Astrocyte (in vitro differentiated cells and primary cell): Measurements from ENCODE around the gene NRSN2. TPM values are rescaled to one million over a fixed set of nuclear protein-coding genes. Genes with fewer than 3 reads are reported as not detected.
A peak's percentile ranks its signal among the peaks of the same experiment; 100 is the strongest.
"Not testable (repeated sequence)": the region's sequence is repeated elsewhere in the genome, so short reads cannot be mapped to it uniquely, and the experiment has no call there.

ENCODE experiments used
- DNase-seq: peaks from one replicate; pipeline ENCODE4 v3.0.0-alpha.2; 2010; ENCODE audit warnings: low read depth
- FAIRE-seq: peaks from 2 replicates; lab custom pipeline; 2011; peaks lifted over from hg19 to GRCh38; lab: Jason Lieb, UNC
- H2AFZ ChIP-seq: 2 replicates; pipeline ENCODE4 v1.6.0; 2012; ENCODE audit warnings: low read depth, low read length, inconsistent platforms
- H3K27ac ChIP-seq: 2 replicates; pipeline ENCODE4 v1.5.1; 2011; ENCODE audit warnings: low read depth, low read length, inconsistent platforms
- H3K27me3 ChIP-seq: 2 replicates; pipeline ENCODE4 v1.6.0; 2011; ENCODE audit warnings: low read length, inconsistent platforms; ENCODE audit not compliant: insufficient read depth
- H3K36me3 ChIP-seq: 2 replicates; pipeline ENCODE4 v1.5.1; 2011; ENCODE audit warnings: low read length, inconsistent platforms; ENCODE audit not compliant: insufficient read depth
- H3K4me1 ChIP-seq: 2 replicates; pipeline ENCODE4 v1.5.1; 2011; ENCODE audit warnings: low read length, inconsistent platforms; ENCODE audit not compliant: insufficient read depth
- H3K4me2 ChIP-seq: 2 replicates; pipeline ENCODE4 v1.6.0; 2012; ENCODE audit warnings: low read length, inconsistent platforms
- H3K4me3 ChIP-seq: 2 replicates; pipeline ENCODE4 v1.5.1; 2011; ENCODE audit warnings: low read depth, mild to moderate bottlenecking, low read length, inconsistent platforms; ENCODE audit not compliant: insufficient read depth
- H3K79me2 ChIP-seq: 2 replicates; pipeline ENCODE4 v1.6.0; 2012; ENCODE audit warnings: mild to moderate bottlenecking, low read length, inconsistent platforms; ENCODE audit not compliant: insufficient read depth
- H3K9ac ChIP-seq: 2 replicates; pipeline ENCODE4 v1.6.0; 2012; ENCODE audit warnings: mild to moderate bottlenecking, low read length, inconsistent platforms
- H3K9me3 ChIP-seq: 2 replicates; pipeline ENCODE4 v1.5.1; 2012; ENCODE audit warnings: low read depth, mild to moderate bottlenecking, low read length, inconsistent platforms; ENCODE audit not compliant: insufficient read depth
- H4K20me1 ChIP-seq: 2 replicates; pipeline ENCODE4 v1.6.0; 2012; ENCODE audit warnings: low read length, inconsistent platforms; ENCODE audit not compliant: insufficient read depth
- H3K27ac Mint-ChIP-seq: one replicate; pipeline ENCODE4 v1.8.0; 2021; ENCODE audit warnings: mild to moderate bottlenecking, mixed read lengths; ENCODE audit not compliant: unreplicated experiment
- H3K27me3 Mint-ChIP-seq: one replicate; pipeline ENCODE4 v1.8.0; 2021; ENCODE audit warnings: low read depth, mixed read lengths; ENCODE audit not compliant: unreplicated experiment
- H3K36me3 Mint-ChIP-seq: one replicate; pipeline ENCODE4 v1.8.0; 2021; ENCODE audit warnings: low read depth, mixed read lengths; ENCODE audit not compliant: unreplicated experiment
- H3K4me1 Mint-ChIP-seq: one replicate; pipeline ENCODE4 v1.8.0; 2021; ENCODE audit warnings: low read depth, mixed read lengths; ENCODE audit not compliant: unreplicated experiment
- H3K4me3 Mint-ChIP-seq: one replicate; pipeline ENCODE4 v1.8.0; 2021; ENCODE audit warnings: mild to moderate bottlenecking, moderate library complexity, mixed read lengths; ENCODE audit not compliant: unreplicated experiment
- H3K9me3 Mint-ChIP-seq: one replicate; pipeline ENCODE4 v1.8.0; 2021; ENCODE audit warnings: mild to moderate bottlenecking, mixed read lengths; ENCODE audit not compliant: unreplicated experiment
- CTCF ChIP-seq: IDR thresholded peaks from 2 replicates; pipeline ENCODE4 v1.5.1; 2011; ENCODE audit warnings: low read depth, mild to moderate bottlenecking, inconsistent platforms, low read length, moderate library complexity; ENCODE audit not compliant: insufficient read depth
- EZH2 ChIP-seq: IDR thresholded peaks from 2 replicates; pipeline ENCODE4 v1.6.1; 2012; ENCODE audit warnings: mild to moderate bottlenecking, low read length, inconsistent platforms; ENCODE audit not compliant: insufficient read depth
- total RNA-seq: library from RNA; stranded (reverse); gene quantifications from 2 replicates; pipeline ENCODE4 v1.2.1, GENCODE V29; 2021

NRSN2 gene
- total RNA-seq, 1 donor from 2014 or later, result 57.8 TPM

DNA sequence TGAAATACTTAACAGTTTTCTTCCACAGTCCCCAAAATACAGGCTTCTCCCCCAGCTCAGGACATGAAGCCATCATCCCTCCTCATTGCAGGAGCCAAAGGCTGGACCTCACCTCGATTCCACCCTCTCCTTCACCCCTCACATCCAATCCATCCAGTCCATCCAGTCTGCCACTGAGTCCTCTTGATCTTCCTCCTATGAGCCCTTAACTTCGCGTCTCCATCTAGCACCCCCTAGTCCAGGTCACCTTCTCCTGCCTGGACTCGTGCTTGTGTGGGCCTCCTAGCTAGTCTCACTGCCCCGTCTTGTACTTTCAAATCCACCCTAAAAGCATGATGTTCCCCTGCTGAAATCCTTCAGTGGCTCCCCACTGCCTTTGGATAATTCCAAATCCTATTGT lies 37.0 kb downstream of the NRSN2 start:
- no peak for FAIRE-seq
- H3K27me3 Mint-ChIP-seq, result peaks cover 2% of the 10 kb centered on the region
- Histone ChIP-seq H3K36me3 (no peaks in the 10 kb centered on the region), H3K4me3 (no peak overlapping the region), H3K4me2 (no peak overlapping the region), H3K27ac (no peak overlapping the region), H4K20me1 (peaks cover 15% of the 10 kb centered on the region), H3K27me3 (no peaks in the 10 kb centered on the region), H3K9me3 (no peaks in the 10 kb centered on the region), H3K4me1 (peaks cover 3% of the 10 kb centered on the region), H3K79me2 (no peaks in the 10 kb centered on the region), H3K9ac (no peak overlapping the region), H2AFZ (no peak overlapping the region)
- H3K4me1 Mint-ChIP-seq, result peaks cover 14% of the 10 kb centered on the region
- peaks cover 3% of the 10 kb centered on the region for H3K9me3 Mint-ChIP-seq
- DNase-seq, result no peak
- H3K27ac Mint-ChIP-seq, result peak overlapping the region; percentile 20
- peaks cover 23% of the 10 kb centered on the region for H3K36me3 Mint-ChIP-seq
- H3K4me3 Mint-ChIP-seq, result no peak overlapping the region
- no peak for TF ChIP-seq EZH2

- H3K4me1 ChIP-seq, result peaks cover 3% of the 10 kb centered on the region
- DNase-seq (no peak), FAIRE-seq (no peak)
- no peaks in the 10 kb centered on the region for H3K27me3 Mint-ChIP-seq
- no peaks in the 10 kb centered on the region for H3K79me2 ChIP-seq
- no peak overlapping the region for H3K4me3 Mint-ChIP-seq
- no peak overlapping the region for H3K9ac ChIP-seq
- peaks cover 15% of the 10 kb centered on the region for H4K20me1 ChIP-seq
- H3K27ac ChIP-seq, result no peak overlapping the region
- H3K27me3 ChIP-seq, result no peaks in the 10 kb centered on the region
- peaks cover 14% of the 10 kb centered on the region for H3K4me1 Mint-ChIP-seq
- no peak overlapping the region for H2AFZ ChIP-seq
- peaks cover 25% of the 10 kb centered on the region for H3K36me3 Mint-ChIP-seq
- no peak overlapping the region for H3K27ac Mint-ChIP-seq
- H3K36me3 ChIP-seq, result no peaks in the 10 kb centered on the region
- no peak overlapping the region for H3K4me3 ChIP-seq
- TF ChIP-seq EZH2 (no peak), CTCF (no peak)
- no peak overlapping the region for H3K4me2 ChIP-seq
- peaks cover 3% of the 10 kb centered on the region for H3K9me3 Mint-ChIP-seq
- H3K9me3 ChIP-seq, result no peaks in the 10 kb centered on the region
Observed at GRCh38 chr20:384723-385122, 37.8 kb downstream of the NRSN2 start.

DNA sequence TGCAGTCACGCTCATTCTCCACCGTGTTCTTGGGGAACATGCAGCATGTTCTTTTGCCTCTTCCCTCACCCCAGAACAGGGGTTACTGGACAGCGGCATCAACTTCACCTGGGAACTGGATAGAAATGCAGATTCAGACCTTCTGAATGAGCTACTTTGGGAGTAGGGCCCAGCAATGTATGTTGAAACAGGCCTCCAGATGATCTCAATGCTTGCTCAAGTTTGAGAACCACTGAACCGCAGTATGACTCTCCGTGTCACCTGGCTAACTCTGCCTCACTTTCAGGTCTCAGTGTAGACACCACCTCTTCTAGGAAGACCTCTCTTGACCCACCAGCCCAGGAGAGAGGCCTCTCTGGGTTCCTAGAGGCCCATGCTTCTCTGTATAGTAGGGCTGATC lies 38.5 kb downstream of the NRSN2 start:
- Histone ChIP-seq H3K79me2 (no peaks in the 10 kb centered on the region), H3K9me3 (no peaks in the 10 kb centered on the region), H4K20me1 (peaks cover 15% of the 10 kb centered on the region), H3K9ac (no peak overlapping the region), H3K4me2 (no peak overlapping the region), H3K36me3 (no peaks in the 10 kb centered on the region), H3K4me1 (peaks cover 3% of the 10 kb centered on the region), H3K27me3 (no peaks in the 10 kb centered on the region), H2AFZ (no peak overlapping the region), H3K27ac (no peak overlapping the region), H3K4me3 (no peak overlapping the region)
- H3K4me1 Mint-ChIP-seq, result peaks cover 14% of the 10 kb centered on the region
- FAIRE-seq (no peak), DNase-seq (no peak)
- peaks cover 26% of the 10 kb centered on the region for H3K36me3 Mint-ChIP-seq
- no peaks in the 10 kb centered on the region for H3K27me3 Mint-ChIP-seq
- H3K27ac Mint-ChIP-seq, result no peak overlapping the region
- peaks cover 3% of the 10 kb centered on the region for H3K9me3 Mint-ChIP-seq
- no peak overlapping the region for H3K4me3 Mint-ChIP-seq
- TF ChIP-seq EZH2 (no peak), CTCF (no peak)

DNA sequence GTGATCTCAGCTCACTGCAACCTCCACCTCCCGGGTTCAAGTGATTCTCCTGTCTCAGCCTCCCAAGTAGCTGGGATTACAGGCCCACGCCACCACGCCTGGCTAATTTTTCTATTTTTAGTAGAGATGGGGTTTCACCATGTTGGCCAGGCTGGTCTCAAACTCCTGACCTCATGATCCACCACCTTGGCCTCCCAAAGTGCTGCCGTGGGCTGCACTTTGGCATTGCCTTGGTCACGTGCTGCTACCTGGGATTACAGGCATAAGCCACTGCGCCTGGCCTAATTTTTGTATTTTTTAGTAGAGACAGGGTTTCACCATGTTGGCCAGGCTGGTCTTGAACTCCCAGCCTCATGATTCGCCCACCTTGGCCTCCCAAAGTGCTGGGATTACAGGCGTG lies 39.7 kb downstream of the NRSN2 start:
- not testable (repeated sequence) for H3K9ac ChIP-seq, H2AFZ ChIP-seq, H3K36me3 ChIP-seq, FAIRE-seq, H3K4me2 ChIP-seq, H3K4me3 ChIP-seq, H3K79me2 ChIP-seq, H3K4me3 Mint-ChIP-seq, H3K27ac ChIP-seq, H3K27ac Mint-ChIP-seq, H3K9me3 Mint-ChIP-seq, H3K4me1 ChIP-seq, H3K9me3 ChIP-seq, H3K27me3 ChIP-seq, H3K27me3 Mint-ChIP-seq, DNase-seq
- peaks cover 14% of the 10 kb centered on the region for H3K4me1 Mint-ChIP-seq
- peaks cover 33% of the 10 kb centered on the region for H3K36me3 Mint-ChIP-seq
- H4K20me1 ChIP-seq, result peaks cover 15% of the 10 kb centered on the region
